Heart left ventricle (tissue), 13 donors: ENCODE measurements around the gene RASEF.

Experiments
- POLR2A ChIP-seq, 2 donors: fragments of 450-650 bp; IDR thresholded peaks; one replicate each; pipeline ENCODE4 v1.6.1; 2017; ENCODE audit warnings: antibody characterized with exemption in 2 of 2, mild to moderate bottlenecking in 2 of 2, moderate library complexity in 2 of 2
- TF ChIP-seq, protein P1 (sequence below), 12 donors: fragments of 200-600 bp; sonication (generic) in 4 of 12; IDR thresholded peaks; one replicate each; pipeline versions ENCODE4 v1.5.0 to v1.8.0; 2018 to 2022; ENCODE audit warnings: antibody characterized with exemption in 12 of 12, mild to moderate bottlenecking in 5 of 12
- donor health status: ischemic (EF 13 %, LVEDD 7.1; RV severe dilation, severe dysfunction).
- donor health status: DM: no; HTN: yes; CAD: no.
- donor health status: DM: no; HTN: no; CAD: no.
- donor health status: ischemic (EF 25% LVEDD 6.9; RV normal size, moderate dysfunction).
- donor health status: ischemic (EF 25% LVEDD 5.7; RV mildly dilated, moderate dysfunction).
- donor health status: ischemic (EF 35%, LVEDD 5.7; RV mildly dilated, moderate dysfunction).
- donor health status: nonischemic (EF 11% LVEDD 7.7; RV severe dilation, severe dysfunction).
- donor health status: DM: yes; HTN: yes; CAD: no.
- donor health status: PGD.
- donor health status: ischemic (EF 29% LVEDD 5.4; RV normal size, mild dysfunction).
- donor health status: nonischemic (EF 23%, LVEDD 6.1; RV moderate dilation, normal function).

DNA sequence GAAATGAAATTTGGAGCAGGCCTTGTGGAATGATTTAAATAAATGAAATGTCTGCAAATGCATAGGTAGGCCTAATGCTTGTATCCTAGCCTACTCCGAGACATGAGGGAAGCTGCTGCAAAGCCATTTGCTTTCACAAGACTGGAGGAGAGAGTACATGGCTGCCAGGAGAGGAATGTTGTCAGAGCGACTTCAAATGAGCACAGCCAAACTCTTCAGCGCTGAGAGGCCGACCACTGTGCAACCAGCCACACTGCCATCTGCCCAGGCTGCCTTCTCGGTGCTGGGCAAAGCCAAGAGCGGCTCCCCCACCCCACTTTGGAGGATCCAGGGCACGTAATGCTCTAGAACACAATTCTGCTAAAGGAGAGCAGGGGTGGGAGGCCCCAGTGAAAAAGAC is 122.6 kb downstream of the RASEF start:
- no peak for TF ChIP-seq POLR2A (IDR thresholded peaks at IDR 0.05)
- TF ChIP-seq, protein P1, sequence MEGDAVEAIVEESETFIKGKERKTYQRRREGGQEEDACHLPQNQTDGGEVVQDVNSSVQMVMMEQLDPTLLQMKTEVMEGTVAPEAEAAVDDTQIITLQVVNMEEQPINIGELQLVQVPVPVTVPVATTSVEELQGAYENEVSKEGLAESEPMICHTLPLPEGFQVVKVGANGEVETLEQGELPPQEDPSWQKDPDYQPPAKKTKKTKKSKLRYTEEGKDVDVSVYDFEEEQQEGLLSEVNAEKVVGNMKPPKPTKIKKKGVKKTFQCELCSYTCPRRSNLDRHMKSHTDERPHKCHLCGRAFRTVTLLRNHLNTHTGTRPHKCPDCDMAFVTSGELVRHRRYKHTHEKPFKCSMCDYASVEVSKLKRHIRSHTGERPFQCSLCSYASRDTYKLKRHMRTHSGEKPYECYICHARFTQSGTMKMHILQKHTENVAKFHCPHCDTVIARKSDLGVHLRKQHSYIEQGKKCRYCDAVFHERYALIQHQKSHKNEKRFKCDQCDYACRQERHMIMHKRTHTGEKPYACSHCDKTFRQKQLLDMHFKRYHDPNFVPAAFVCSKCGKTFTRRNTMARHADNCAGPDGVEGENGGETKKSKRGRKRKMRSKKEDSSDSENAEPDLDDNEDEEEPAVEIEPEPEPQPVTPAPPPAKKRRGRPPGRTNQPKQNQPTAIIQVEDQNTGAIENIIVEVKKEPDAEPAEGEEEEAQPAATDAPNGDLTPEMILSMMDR (IDR thresholded peaks at IDR 0.05) = no peak
